Activated naive CD8-positive, alpha-beta T cell treated with anti-CD3 and anti-CD28 coated beads, Interleukin-2, amount 50 U/mL, for 24 hours (primary cell): Measurements from ENCODE around the gene DESI1.
A peak's percentile ranks its signal among the peaks of the same experiment; 100 is the strongest.
"Not testable (repeated sequence)": the region's sequence is repeated elsewhere in the genome, so short reads cannot be mapped to it uniquely, and the experiment has no call there.

Experiments used
- ATAC-seq: fragments of 150-1000 bp; cut with Tn5 transposase; one replicate; pipeline ENCODE4 v1.10.0; 2021
- DNase-seq: peaks from one replicate; pipeline ENCODE4 v3.0.0; 2021
- H3K27ac Mint-ChIP-seq: one replicate; pipeline ENCODE4 v1.8.0; 2021; ENCODE audit warnings: mild to moderate bottlenecking, mixed read lengths
- H3K27me3 Mint-ChIP-seq: one replicate; pipeline ENCODE4 v1.8.0; 2021; ENCODE audit warnings: mixed read lengths
- H3K36me3 Mint-ChIP-seq: one replicate; pipeline ENCODE4 v1.8.0; 2021; ENCODE audit warnings: low read depth, mixed read lengths
- H3K4me1 Mint-ChIP-seq: one replicate; pipeline ENCODE4 v1.8.0; 2021; ENCODE audit warnings: mixed read lengths
- H3K4me3 Mint-ChIP-seq: one replicate; pipeline ENCODE4 v1.8.0; 2021; ENCODE audit warnings: mild to moderate bottlenecking, moderate library complexity, mixed read lengths
- H3K9me3 Mint-ChIP-seq: one replicate; pipeline ENCODE4 v1.8.0; 2021; ENCODE audit warnings: mixed read lengths

The DESI1 gene

GRCh38 chr22:41648432-41648831, 27.6 kb upstream of the DESI1 start:
- no peak for ATAC-seq
- H3K36me3 Mint-ChIP-seq, result peaks cover 58% of the 10 kb centered on the region
- peak overlapping the region; percentile 62 for H3K27ac Mint-ChIP-seq
- no peak for DNase-seq
- no peak overlapping the region for H3K4me3 Mint-ChIP-seq
- no peaks in the 10 kb centered on the region for H3K9me3 Mint-ChIP-seq
- H3K27me3 Mint-ChIP-seq, result no peaks in the 10 kb centered on the region
- peaks cover 9% of the 10 kb centered on the region for H3K4me1 Mint-ChIP-seq

- no peaks in the 10 kb centered on the region for H3K27me3 Mint-ChIP-seq
Measured at GRCh38 chr22:41647771-41648170, 26.9 kb upstream of the DESI1 start.

GRCh38 chr22:41642331-41643110, 21.7 kb upstream of the DESI1 start:
- no peak overlapping the region for H3K4me3 Mint-ChIP-seq
- peaks cover 62% of the 10 kb centered on the region for H3K36me3 Mint-ChIP-seq
- H3K4me1 Mint-ChIP-seq, result peaks cover 7% of the 10 kb centered on the region
- no peak overlapping the region for H3K27ac Mint-ChIP-seq
- DNase-seq, result no peak
- no peaks in the 10 kb centered on the region for H3K27me3 Mint-ChIP-seq
- H3K9me3 Mint-ChIP-seq, result no peaks in the 10 kb centered on the region
- ATAC-seq, result no peak

More at GRCh38 chr22:41647771-41648170, 26.9 kb upstream of the DESI1 start:
- Mint-ChIP-seq H3K4me3 (no peak overlapping the region), H3K9me3 (no peaks in the 10 kb centered on the region), H3K27ac (no peak overlapping the region), H3K4me1 (peaks cover 9% of the 10 kb centered on the region), H3K36me3 (peaks cover 59% of the 10 kb centered on the region)
- no peak for DNase-seq
- no peak for ATAC-seq

- Mint-ChIP-seq H3K27ac (no peak overlapping the region), H3K4me3 (no peak overlapping the region), H3K4me1 (peaks cover 7% of the 10 kb centered on the region), H3K27me3 (no peaks in the 10 kb centered on the region), H3K36me3 (peaks cover 65% of the 10 kb centered on the region), H3K9me3 (no peaks in the 10 kb centered on the region)
- no peak for DNase-seq
- ATAC-seq, result no peak
Measured at GRCh38 chr22:41641854-41642253, 21.0 kb upstream of the DESI1 start.

- Mint-ChIP-seq H3K4me3 (no peak overlapping the region), H3K4me1 (peaks cover 7% of the 10 kb centered on the region), H3K9me3 (no peaks in the 10 kb centered on the region), H3K27me3 (no peaks in the 10 kb centered on the region), H3K36me3 (peaks cover 71% of the 10 kb centered on the region), H3K27ac (no peak overlapping the region)
- DNase-seq (no peak), ATAC-seq (no peak)
Measured at GRCh38 chr22:41638748-41639147, 17.9 kb upstream of the DESI1 start.

GRCh38 chr22:41638124-41638523, 17.3 kb upstream of the DESI1 start:
- H3K4me3 Mint-ChIP-seq, result no peak overlapping the region
- H3K27me3 Mint-ChIP-seq, result no peaks in the 10 kb centered on the region
- no peak overlapping the region for H3K27ac Mint-ChIP-seq
- ATAC-seq (no peak), DNase-seq (no peak)
- peaks cover 7% of the 10 kb centered on the region for H3K4me1 Mint-ChIP-seq
- peaks cover 69% of the 10 kb centered on the region for H3K36me3 Mint-ChIP-seq
- no peaks in the 10 kb centered on the region for H3K9me3 Mint-ChIP-seq

- H3K36me3 Mint-ChIP-seq, result peaks cover 67% of the 10 kb centered on the region
- not testable (repeated sequence) for H3K9me3 Mint-ChIP-seq, H3K27ac Mint-ChIP-seq, DNase-seq, H3K4me1 Mint-ChIP-seq, H3K4me3 Mint-ChIP-seq, H3K27me3 Mint-ChIP-seq, ATAC-seq
Measured at GRCh38 chr22:41637623-41638022, 16.8 kb upstream of the DESI1 start.

- H3K27me3 Mint-ChIP-seq, result no peaks in the 10 kb centered on the region
- DNase-seq (no peak), ATAC-seq (no peak)
- no peak overlapping the region for H3K27ac Mint-ChIP-seq
- peaks cover 63% of the 10 kb centered on the region for H3K36me3 Mint-ChIP-seq
- H3K9me3 Mint-ChIP-seq, result no peaks in the 10 kb centered on the region
- no peak overlapping the region for H3K4me3 Mint-ChIP-seq
- H3K4me1 Mint-ChIP-seq, result peaks cover under 1% of the 10 kb centered on the region
Measured at GRCh38 chr22:41636467-41636866, 15.6 kb upstream of the DESI1 start.

GRCh38 chr22:41634610-41635009, 13.8 kb upstream of the DESI1 start:
- not testable (repeated sequence) for H3K4me1 Mint-ChIP-seq, H3K27me3 Mint-ChIP-seq, H3K9me3 Mint-ChIP-seq, DNase-seq, H3K4me3 Mint-ChIP-seq, ATAC-seq, H3K27ac Mint-ChIP-seq
- peaks cover 59% of the 10 kb centered on the region for H3K36me3 Mint-ChIP-seq

GRCh38 chr22:41631615-41632014, 10.8 kb upstream of the DESI1 start:
- H3K36me3 Mint-ChIP-seq, result peaks cover 67% of the 10 kb centered on the region
- not testable (repeated sequence) for H3K4me3 Mint-ChIP-seq, H3K27ac Mint-ChIP-seq, H3K27me3 Mint-ChIP-seq, H3K4me1 Mint-ChIP-seq, DNase-seq, H3K9me3 Mint-ChIP-seq, ATAC-seq

GRCh38 chr22:41631115-41631514, 10.3 kb upstream of the DESI1 start:
- H3K4me3 Mint-ChIP-seq, H3K4me1 Mint-ChIP-seq, DNase-seq, ATAC-seq, H3K9me3 Mint-ChIP-seq, H3K27me3 Mint-ChIP-seq, H3K27ac Mint-ChIP-seq: not testable (repeated sequence)
- H3K36me3 Mint-ChIP-seq, result peaks cover 63% of the 10 kb centered on the region

GRCh38 chr22:41625577-41625976, 4.7 kb upstream of the DESI1 start:
- Mint-ChIP-seq H3K9me3 (no peaks in the 10 kb centered on the region), H3K36me3 (peaks cover 62% of the 10 kb centered on the region), H3K27ac (no peak overlapping the region), H3K4me1 (peaks cover 29% of the 10 kb centered on the region), H3K27me3 (peaks cover 3% of the 10 kb centered on the region), H3K4me3 (no peak overlapping the region)
- no peak for ATAC-seq
- no peak for DNase-seq

- Mint-ChIP-seq H3K9me3 (no peaks in the 10 kb centered on the region), H3K27me3 (peaks cover 3% of the 10 kb centered on the region), H3K4me1 (peaks cover 52% of the 10 kb centered on the region), H3K27ac (peak overlapping the region; percentile 99), H3K4me3 (peak overlapping the region; percentile 97), H3K36me3 (peaks cover 50% of the 10 kb centered on the region)
- ATAC-seq, result no peak
- no peak for DNase-seq
Measured at GRCh38 chr22:41621911-41622179, 1.0 kb upstream of the DESI1 start.

- Mint-ChIP-seq H3K27me3 (peaks cover 3% of the 10 kb centered on the region), H3K4me3 (peak within 1 kb of the TSS; percentile 97), H3K9me3 (no peaks in the 10 kb centered on the region), H3K4me1 (peaks cover 56% of the 10 kb centered on the region), H3K27ac (peak within 1 kb of the TSS; percentile 99), H3K36me3 (peaks cover 50% of the 10 kb centered on the region)
- peak; percentile 94 for ATAC-seq
- DNase-seq, result peak; percentile 100
Measured at GRCh38 chr22:41621099-41621910, 462 bp upstream of the DESI1 start, which contains the start of gene XRCC6. Gene XRCC6, plus strand, starts transcription at chr22:41621295. Its CDS starts 710 bp downstream, at chr22:41622005.

GRCh38 chr22:41619979-41620588, 759 bp downstream of the DESI1 start:
- Mint-ChIP-seq H3K27ac (peak overlapping the region; percentile 99), H3K9me3 (no peaks in the 10 kb centered on the region), H3K27me3 (peaks cover 3% of the 10 kb centered on the region), H3K4me3 (peak overlapping the region; percentile 97), H3K36me3 (peaks cover 47% of the 10 kb centered on the region), H3K4me1 (peaks cover 57% of the 10 kb centered on the region)
- DNase-seq (peak; percentile 56), ATAC-seq (peak; percentile 27)
